Tibial nerve (tissue), 4 donors: ENCODE data around the gene LOXHD1. TPM values are rescaled to one million over a fixed set of nuclear protein-coding genes. Genes with fewer than 3 reads are reported as not detected.

Experiments
- DNase-seq, 2 donors: peaks; one replicate each; pipeline ENCODE4 v3.0.0-alpha.2; 2019; ENCODE audit warnings: low spot score in 2 of 2
- H3K27ac ChIP-seq, 4 donors: fragments of 200-600 bp; sonication (generic) in 3 of 4; one replicate each; pipeline ENCODE4 v1.5.1; 2017 to 2019; ENCODE audit warnings: mild to moderate bottlenecking in 1 of 4
- H3K27me3 ChIP-seq, 2 donors: fragments of 200-600 bp; sonication (generic) in 1 of 2; one replicate each; pipeline versions ENCODE4 v1.5.1 to v1.6.0; 2017 to 2019
- H3K36me3 ChIP-seq, 3 donors: fragments of 200-600 bp; sonication (generic); one replicate each; pipeline ENCODE4 v1.5.1; 2018 to 2019
- H3K4me1 ChIP-seq, 4 donors: fragments of 200-600 bp; sonication (generic) in 3 of 4; one replicate each; pipeline ENCODE4 v1.5.1; 2017 to 2019
- H3K4me3 ChIP-seq, 4 donors: fragments of 200-600 bp; sonication (generic) in 3 of 4; one replicate each; pipeline ENCODE4 v1.5.1; 2017 to 2019; ENCODE audit warnings: mild to moderate bottlenecking in 1 of 4, moderate library complexity in 1 of 4
- H3K9me3 ChIP-seq, 4 donors: fragments of 200-600 bp; sonication (generic) in 3 of 4; one replicate each; pipeline ENCODE4 v1.5.1; 2017 to 2019
- EP300 ChIP-seq, 2 donors: sonication (generic); formaldehyde crosslinking; IDR thresholded peaks; one replicate each; pipeline ENCODE4 v1.6.1; 2017; ENCODE audit warnings: antibody characterized with exemption in 2 of 2, mild to moderate bottlenecking in 1 of 2
- POLR2A ChIP-seq, 2 donors: fragments of 450-650 bp; IDR thresholded peaks; one replicate each; pipeline ENCODE4 v1.6.1; 2017; ENCODE audit warnings: antibody characterized with exemption in 2 of 2, mild to moderate bottlenecking in 2 of 2, moderate library complexity in 2 of 2
- WGBS, 2 donors: methylation state at CpG; one replicate each; pipeline ENCODE4 v1.1.5; 2018; 5-methylcytosine and 5-hydroxymethylcytosine counted together
- total RNA-seq, 4 donors: library from RNA; depleted of rRNA; stranded (reverse); fragments of >200 nt; gene quantifications; one replicate each; pipeline ENCODE4 v1.1.0, GENCODE V29; 2016
- TF ChIP-seq, protein P1 (sequence below), 5 experiments: fragments of 200-600 bp in 3 of 5; fragments of 450-650 bp in 2 of 5; sonication (generic) in 3 of 5; IDR thresholded peaks; one replicate each; pipeline ENCODE4 v1.5.1; 2016 to 2019; ENCODE audit warnings: antibody characterized with exemption in 5 of 5, mild to moderate bottlenecking in 3 of 5, moderate library complexity in 2 of 5

The LOXHD1 gene
- total RNA-seq, 4 donors from 2014 or later: under 0.01 to 0.44 (median 0.21) TPM; not detected in 1

GRCh38 chr18:46622999-46623398 lies 34.0 kb downstream of the LOXHD1 start:
- Histone ChIP-seq H3K9me3 (no peaks in the 10 kb centered on the region), H3K4me3 (no peak overlapping the region), H3K4me1 (peaks cover 0 to 8% (median 3%) of the 10 kb centered on the region in 4 donors), H3K27ac (no peak overlapping the region), H3K27me3 (no peaks in the 10 kb centered on the region), H3K36me3 (no peaks in the 10 kb centered on the region)
- TF ChIP-seq POLR2A (IDR thresholded peaks at IDR 0.05): no peak
- TF ChIP-seq EP300 (IDR thresholded peaks at IDR 0.05): no peak
- TF ChIP-seq, protein P1, sequence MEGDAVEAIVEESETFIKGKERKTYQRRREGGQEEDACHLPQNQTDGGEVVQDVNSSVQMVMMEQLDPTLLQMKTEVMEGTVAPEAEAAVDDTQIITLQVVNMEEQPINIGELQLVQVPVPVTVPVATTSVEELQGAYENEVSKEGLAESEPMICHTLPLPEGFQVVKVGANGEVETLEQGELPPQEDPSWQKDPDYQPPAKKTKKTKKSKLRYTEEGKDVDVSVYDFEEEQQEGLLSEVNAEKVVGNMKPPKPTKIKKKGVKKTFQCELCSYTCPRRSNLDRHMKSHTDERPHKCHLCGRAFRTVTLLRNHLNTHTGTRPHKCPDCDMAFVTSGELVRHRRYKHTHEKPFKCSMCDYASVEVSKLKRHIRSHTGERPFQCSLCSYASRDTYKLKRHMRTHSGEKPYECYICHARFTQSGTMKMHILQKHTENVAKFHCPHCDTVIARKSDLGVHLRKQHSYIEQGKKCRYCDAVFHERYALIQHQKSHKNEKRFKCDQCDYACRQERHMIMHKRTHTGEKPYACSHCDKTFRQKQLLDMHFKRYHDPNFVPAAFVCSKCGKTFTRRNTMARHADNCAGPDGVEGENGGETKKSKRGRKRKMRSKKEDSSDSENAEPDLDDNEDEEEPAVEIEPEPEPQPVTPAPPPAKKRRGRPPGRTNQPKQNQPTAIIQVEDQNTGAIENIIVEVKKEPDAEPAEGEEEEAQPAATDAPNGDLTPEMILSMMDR (IDR thresholded peaks at IDR 0.05): no peak
- no peak for DNase-seq
- 77 to 84% methylated on average over 3 of the region's 3 CpGs for WGBS, 2 donors

DNA sequence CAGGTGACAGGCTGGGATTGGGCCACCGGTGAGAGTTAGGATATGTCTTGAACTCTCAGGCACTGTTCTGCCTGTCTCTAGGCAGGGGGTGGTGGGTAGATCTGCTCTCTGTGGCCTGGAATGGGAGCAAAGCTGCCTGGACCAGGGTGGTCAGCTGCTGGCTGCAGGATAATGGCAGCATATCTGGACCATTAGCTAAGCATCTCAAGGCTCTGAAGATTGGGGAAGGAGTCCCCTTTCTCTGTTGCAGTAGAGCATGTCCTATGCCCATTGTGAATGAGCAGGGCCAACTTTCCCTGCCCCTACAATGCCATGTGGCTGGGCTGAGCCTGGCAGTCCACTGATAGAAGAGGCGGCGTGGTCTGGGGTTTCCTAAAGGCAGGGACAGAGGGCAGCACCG lies 34.6 kb downstream of the LOXHD1 start:
- peaks cover 0 to 8% (median 3%) of the 10 kb centered on the region in 4 donors for H3K4me1 ChIP-seq
- H3K27ac ChIP-seq: no peak overlapping the region
- no peak overlapping the region for H3K4me3 ChIP-seq
- no peaks in the 10 kb centered on the region for H3K27me3 ChIP-seq
- 88 to 100% methylated on average over 4 of the region's 4 CpGs for WGBS, 2 donors
- H3K36me3 ChIP-seq: no peaks in the 10 kb centered on the region
- DNase-seq: no peak
- TF ChIP-seq POLR2A (IDR thresholded peaks at IDR 0.05) (no peak), EP300 (IDR thresholded peaks at IDR 0.05) (no peak)
- TF ChIP-seq, protein P1 (IDR thresholded peaks at IDR 0.05): no peak
- H3K9me3 ChIP-seq: no peaks in the 10 kb centered on the region

- no peak for DNase-seq
- Histone ChIP-seq H3K9me3 (no peaks in the 10 kb centered on the region), H3K27me3 (no peaks in the 10 kb centered on the region), H3K36me3 (no peaks in the 10 kb centered on the region), H3K27ac (no peak overlapping the region), H3K4me1 (peaks cover 0 to 8% (median 3%) of the 10 kb centered on the region in 4 donors), H3K4me3 (no peak overlapping the region)
- TF ChIP-seq POLR2A (IDR thresholded peaks at IDR 0.05) (no peak), EP300 (IDR thresholded peaks at IDR 0.05) (no peak)
- TF ChIP-seq, protein P1 (IDR thresholded peaks at IDR 0.05): no peak
- 75 to 78% methylated on average over 2 of the region's 2 CpGs for WGBS, 2 donors
These were observed 35.1 kb downstream of the LOXHD1 start for GRCh38 chr18:46621871-46622270.

- Histone ChIP-seq H3K36me3 (no peaks in the 10 kb centered on the region), H3K27me3 (no peaks in the 10 kb centered on the region), H3K4me3 (no peak overlapping the region), H3K4me1 (peaks cover 0 to 8% (median 3%) of the 10 kb centered on the region in 4 donors), H3K27ac (no peak overlapping the region), H3K9me3 (no peaks in the 10 kb centered on the region)
- 74 to 75% methylated on average over 6 of the region's 6 CpGs for WGBS, 2 donors
- no peak for DNase-seq
- TF ChIP-seq EP300 (IDR thresholded peaks at IDR 0.05): no peak
- TF ChIP-seq, protein P1 (IDR thresholded peaks at IDR 0.05): no peak
- TF ChIP-seq POLR2A (IDR thresholded peaks at IDR 0.05): no peak
These were observed 35.8 kb downstream of the LOXHD1 start for GRCh38 chr18:46621111-46621766.

DNA sequence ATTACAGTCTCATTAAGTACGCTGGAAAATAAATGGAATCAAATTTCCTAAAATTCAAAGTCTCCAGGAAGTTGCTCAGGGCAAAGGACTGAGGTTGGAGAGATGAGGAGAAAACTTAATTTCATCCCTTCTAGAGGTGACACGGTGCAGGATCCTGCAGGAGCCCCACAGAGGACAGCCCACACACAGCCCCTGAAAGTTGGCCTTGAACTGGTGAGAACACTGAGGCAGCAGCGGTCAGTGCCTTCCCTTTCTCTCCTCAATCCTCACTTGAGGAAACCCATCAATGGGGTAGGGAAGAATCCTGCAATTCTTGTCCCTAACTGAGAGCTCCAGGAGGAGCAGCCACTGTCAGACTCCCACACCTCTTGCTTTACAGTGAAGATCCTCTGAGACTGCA lies 37.5 kb downstream of the LOXHD1 start:
- H3K4me3 ChIP-seq: no peak overlapping the region
- DNase-seq: no peak
- H3K27me3 ChIP-seq: no peaks in the 10 kb centered on the region
- TF ChIP-seq POLR2A (IDR thresholded peaks at IDR 0.05): no peak
- TF ChIP-seq, protein P1 (IDR thresholded peaks at IDR 0.05): no peak
- no peak for TF ChIP-seq EP300 (IDR thresholded peaks at IDR 0.05)
- no peaks in the 10 kb centered on the region for H3K9me3 ChIP-seq
- no peaks in the 10 kb centered on the region for H3K36me3 ChIP-seq
- peaks cover 0 to 8% (median 3%) of the 10 kb centered on the region in 4 donors for H3K4me1 ChIP-seq
- H3K27ac ChIP-seq: no peak overlapping the region
- WGBS, 2 donors: 73 to 84% methylated on average over 3 of the region's 3 CpGs
